ENCODE data around the gene ATF7IP. TPM values are rescaled to one million over a fixed set of nuclear protein-coding genes. Genes with fewer than 3 reads are reported as not detected.

The ATF7IP gene
- total RNA-seq, 3 donors from 2014 or later (not counting 1 experiment from before 2014, with no cell fraction given), result 161 to 180 (median 173) TPM

DNA sequence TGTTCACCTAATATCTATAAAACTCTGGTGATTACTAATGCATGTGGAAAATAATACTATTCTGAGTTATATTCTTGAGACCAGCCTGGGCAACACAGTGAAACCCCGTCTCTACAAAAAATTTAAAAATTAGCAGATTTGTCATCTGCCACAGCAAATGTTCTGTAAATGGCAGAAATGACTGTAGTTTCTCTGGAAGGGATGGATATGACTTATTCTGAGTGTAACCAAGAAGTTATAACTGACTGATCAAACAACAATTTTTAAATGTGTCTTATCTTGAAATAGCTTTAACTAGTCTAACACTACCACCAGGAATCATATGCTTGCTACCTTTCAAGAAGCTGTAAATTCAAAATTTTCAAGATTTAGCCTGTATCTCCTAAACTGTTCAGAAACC, 113.5 kb downstream of the ATF7IP start:
- intact Hi-C loops (cut with micrococcal nuclease), result no loop called here
- H3K9me3 ChIP-seq (ENCODE audit: control insufficient read depth, insufficient read depth, low read length), result peaks cover 6% of the 10 kb centered on the region
- H3K27me3 ChIP-seq (ENCODE audit: control insufficient read depth, insufficient read depth, low read length), result no peaks in the 10 kb centered on the region
- TF ChIP-seq, protein P1, sequence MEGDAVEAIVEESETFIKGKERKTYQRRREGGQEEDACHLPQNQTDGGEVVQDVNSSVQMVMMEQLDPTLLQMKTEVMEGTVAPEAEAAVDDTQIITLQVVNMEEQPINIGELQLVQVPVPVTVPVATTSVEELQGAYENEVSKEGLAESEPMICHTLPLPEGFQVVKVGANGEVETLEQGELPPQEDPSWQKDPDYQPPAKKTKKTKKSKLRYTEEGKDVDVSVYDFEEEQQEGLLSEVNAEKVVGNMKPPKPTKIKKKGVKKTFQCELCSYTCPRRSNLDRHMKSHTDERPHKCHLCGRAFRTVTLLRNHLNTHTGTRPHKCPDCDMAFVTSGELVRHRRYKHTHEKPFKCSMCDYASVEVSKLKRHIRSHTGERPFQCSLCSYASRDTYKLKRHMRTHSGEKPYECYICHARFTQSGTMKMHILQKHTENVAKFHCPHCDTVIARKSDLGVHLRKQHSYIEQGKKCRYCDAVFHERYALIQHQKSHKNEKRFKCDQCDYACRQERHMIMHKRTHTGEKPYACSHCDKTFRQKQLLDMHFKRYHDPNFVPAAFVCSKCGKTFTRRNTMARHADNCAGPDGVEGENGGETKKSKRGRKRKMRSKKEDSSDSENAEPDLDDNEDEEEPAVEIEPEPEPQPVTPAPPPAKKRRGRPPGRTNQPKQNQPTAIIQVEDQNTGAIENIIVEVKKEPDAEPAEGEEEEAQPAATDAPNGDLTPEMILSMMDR (IDR thresholded peaks at IDR 0.05), result no peak
- peak overlapping the region; percentile 22 to 45 for H3K27ac Mint-ChIP-seq
- H3K4me3 ChIP-seq (ENCODE audit: low read length), result no peak overlapping the region
- H3K4me1 ChIP-seq (ENCODE audit: control insufficient read depth, insufficient read depth, low read length), result no peaks in the 10 kb centered on the region
- H3K27ac ChIP-seq (ENCODE audit: low read length), result no peak overlapping the region
- peaks cover under 1 to 4% of the 10 kb centered on the region in 2 donors for H3K9me3 Mint-ChIP-seq
- DNase-seq (no peak), ATAC-seq (no peak)
- H3K27me3 Mint-ChIP-seq (ENCODE audit: low read depth in 2 of 2), result no peaks in the 10 kb centered on the region
- H3K36me3 ChIP-seq (ENCODE audit: control insufficient read depth, insufficient read depth, low read length), result peaks cover 87% of the 10 kb centered on the region
- peaks cover 5 to 19% of the 10 kb centered on the region in 2 donors for H3K4me1 Mint-ChIP-seq
- H3K36me3 Mint-ChIP-seq, result peaks cover 43% of the 10 kb centered on the region
- no peak overlapping the region for H3K4me3 Mint-ChIP-seq
- 60% methylated on average over 1 of the region's 1 CpG for WGBS (ENCODE audit: insufficient coverage)

DNA sequence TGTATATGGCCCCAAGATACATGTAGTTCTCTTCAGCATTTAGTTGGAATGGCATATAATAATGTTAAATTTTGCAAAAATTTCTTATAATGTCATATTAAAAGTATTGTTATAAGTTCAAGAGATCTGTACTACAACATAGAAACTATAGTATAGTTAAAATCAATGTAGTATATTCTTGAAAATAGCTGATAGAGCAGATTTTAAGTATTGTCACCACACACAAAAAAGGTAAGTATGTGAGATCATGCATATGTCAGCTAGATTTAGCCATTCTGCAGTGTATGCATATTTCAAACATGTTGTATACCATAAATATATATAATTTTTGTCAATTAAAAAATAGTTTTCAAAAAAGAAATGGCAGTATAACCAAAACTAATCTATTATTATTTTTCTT, 115.7 kb downstream of the ATF7IP start:
- no peak overlapping the region for H3K4me3 Mint-ChIP-seq
- ATAC-seq (no peak), DNase-seq (no peak)
- no peak overlapping the region for H3K27ac ChIP-seq (ENCODE audit: low read length)
- H3K9me3 Mint-ChIP-seq, result no peaks in the 10 kb centered on the region
- H3K27me3 ChIP-seq (ENCODE audit: control insufficient read depth, insufficient read depth, low read length), result no peaks in the 10 kb centered on the region
- H3K9me3 ChIP-seq (ENCODE audit: control insufficient read depth, insufficient read depth, low read length), result no peaks in the 10 kb centered on the region
- no peak overlapping the region for H3K27ac Mint-ChIP-seq
- TF ChIP-seq, protein P1 (IDR thresholded peaks at IDR 0.05), result no peak
- H3K36me3 ChIP-seq (ENCODE audit: control insufficient read depth, insufficient read depth, low read length), result peaks cover 90% of the 10 kb centered on the region
- H3K4me1 ChIP-seq (ENCODE audit: control insufficient read depth, insufficient read depth, low read length), result no peaks in the 10 kb centered on the region
- H3K36me3 Mint-ChIP-seq, result peaks cover 22% of the 10 kb centered on the region
- no peaks in the 10 kb centered on the region for H3K27me3 Mint-ChIP-seq (ENCODE audit: low read depth in 2 of 2)
- no peak overlapping the region for H3K4me3 ChIP-seq (ENCODE audit: low read length)
- intact Hi-C loops (cut with micrococcal nuclease), result no loop called here
- peaks cover 0 to 19% of the 10 kb centered on the region in 2 donors for H3K4me1 Mint-ChIP-seq

DNA sequence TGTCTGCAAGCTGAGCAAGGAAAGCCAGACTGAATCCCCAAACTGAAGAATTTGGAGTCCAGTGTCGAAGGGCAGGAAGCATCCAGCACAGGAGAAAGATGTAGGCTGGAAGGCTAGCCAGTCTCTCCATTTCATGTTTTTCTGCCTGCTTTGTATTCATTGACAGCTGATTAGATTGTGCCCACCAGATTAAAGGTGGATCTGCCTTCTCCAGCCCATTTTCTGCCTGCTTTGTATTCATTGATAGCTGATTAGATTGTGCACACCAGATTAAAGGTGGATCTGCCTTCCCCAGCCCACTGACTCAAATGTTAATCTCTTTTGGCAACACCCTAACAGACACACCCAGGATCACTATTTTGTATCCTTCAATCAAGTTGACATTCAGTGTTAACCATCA, 116.9 kb downstream of the ATF7IP start:
- Mint-ChIP-seq H3K27me3 (ENCODE audit: low read depth in 2 of 2) (no peaks in the 10 kb centered on the region), H3K4me3 (no peak overlapping the region), H3K27ac (peak overlapping the region; percentile 6 to 39), H3K4me1 (peaks cover 0 to 18% of the 10 kb centered on the region in 2 donors), H3K36me3 (peaks cover 20% of the 10 kb centered on the region), H3K9me3 (no peaks in the 10 kb centered on the region)
- 100% methylated on average over 1 of the region's 1 CpG for WGBS (ENCODE audit: insufficient coverage)
- Histone ChIP-seq H3K4me1 (ENCODE audit: control insufficient read depth, insufficient read depth, low read length) (no peaks in the 10 kb centered on the region), H3K4me3 (ENCODE audit: low read length) (no peak overlapping the region), H3K9me3 (ENCODE audit: control insufficient read depth, insufficient read depth, low read length) (no peaks in the 10 kb centered on the region), H3K27me3 (ENCODE audit: control insufficient read depth, insufficient read depth, low read length) (no peaks in the 10 kb centered on the region), H3K27ac (ENCODE audit: low read length) (no peak overlapping the region), H3K36me3 (ENCODE audit: control insufficient read depth, insufficient read depth, low read length) (peaks cover 93% of the 10 kb centered on the region)
- DNase-seq (no peak), ATAC-seq (no peak)
- intact Hi-C loops (cut with micrococcal nuclease), result no loop called here
- TF ChIP-seq, protein P1 (IDR thresholded peaks at IDR 0.05), result no peak

DNA sequence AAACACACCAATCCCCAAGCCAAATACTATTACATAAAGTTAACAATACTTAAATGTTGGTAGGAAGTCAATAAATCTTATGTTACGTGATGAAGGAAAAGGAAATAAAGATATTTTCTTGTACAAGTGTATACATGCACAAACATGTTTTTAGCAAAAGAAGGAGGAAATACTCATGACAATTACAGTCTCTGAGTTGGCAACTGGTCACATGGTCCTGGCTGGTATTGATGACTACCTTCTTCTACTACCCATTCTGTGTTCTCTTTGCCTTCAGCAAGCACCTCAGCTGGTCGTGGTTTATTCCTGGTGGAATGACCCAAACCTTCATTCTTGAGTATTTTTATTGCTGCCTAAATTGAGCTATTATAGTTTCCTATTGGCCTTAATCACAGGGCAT, 117.4 kb downstream of the ATF7IP start:
- Histone ChIP-seq H3K4me3 (ENCODE audit: low read length) (no peak overlapping the region), H3K36me3 (ENCODE audit: control insufficient read depth, insufficient read depth, low read length) (peaks cover 93% of the 10 kb centered on the region), H3K4me1 (ENCODE audit: control insufficient read depth, insufficient read depth, low read length) (no peaks in the 10 kb centered on the region), H3K27me3 (ENCODE audit: control insufficient read depth, insufficient read depth, low read length) (no peaks in the 10 kb centered on the region), H3K9me3 (ENCODE audit: control insufficient read depth, insufficient read depth, low read length) (no peaks in the 10 kb centered on the region), H3K27ac (ENCODE audit: low read length) (no peak overlapping the region)
- Mint-ChIP-seq H3K36me3 (peaks cover 15% of the 10 kb centered on the region), H3K4me3 (no peak overlapping the region), H3K9me3 (no peaks in the 10 kb centered on the region), H3K27me3 (ENCODE audit: low read depth in 2 of 2) (no peaks in the 10 kb centered on the region), H3K4me1 (peaks cover 0 to 12% of the 10 kb centered on the region in 2 donors), H3K27ac (peak overlapping the region; percentile 6 to 39)
- intact Hi-C loops (cut with micrococcal nuclease), result no loop called here
- TF ChIP-seq, protein P1 (IDR thresholded peaks at IDR 0.05), result no peak
- 86% methylated on average over 1 of the region's 2 CpGs for WGBS (ENCODE audit: insufficient coverage)
- DNase-seq, result no peak
- ATAC-seq, result no peak
